PC-9 (cell line): Measurements from ENCODE around the gene CC2D2A.

ENCODE experiments used
- CTCF ChIP-seq: fragments of 200-600 bp; sonication (generic); conservative IDR thresholded peaks from 2 replicates; pipeline ENCODE4 v1.6.1; 2017; ENCODE audit warnings: mixed run types, antibody characterized with exemption, mild to moderate bottlenecking, moderate library complexity
- EZH2 ChIP-seq: fragments of 200-600 bp; sonication (generic); IDR thresholded peaks from 2 replicates; pipeline ENCODE4 v1.8.0; 2017; ENCODE audit warnings: antibody characterized with exemption, low read depth

DNA sequence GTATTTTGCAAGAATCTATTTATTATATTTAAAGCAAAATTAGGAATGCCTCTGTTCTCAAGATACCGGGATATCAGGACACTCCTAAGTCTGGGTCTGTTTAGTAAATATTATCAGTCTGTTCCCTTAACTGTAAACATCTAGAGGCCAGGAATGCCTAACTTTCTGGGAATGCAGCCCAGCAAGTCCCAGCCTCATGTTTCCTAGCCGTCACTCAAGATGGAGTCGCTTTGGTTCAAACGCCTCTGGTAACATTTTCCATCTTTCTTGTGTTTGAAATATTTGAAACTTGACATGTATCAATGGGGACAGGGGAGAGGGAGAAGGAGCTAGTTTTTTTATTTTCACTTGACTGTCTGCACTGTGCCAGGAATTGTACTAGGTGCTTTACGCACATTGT lies 100.1 kb downstream of the CC2D2A start:
- TF ChIP-seq CTCF: no peak
- no peak for TF ChIP-seq EZH2
